ENCODE data around the gene NLRP9. TPM values are rescaled to one million over a fixed set of nuclear protein-coding genes. Genes with fewer than 3 reads are reported as not detected.

NLRP9 gene
- total RNA-seq, 1 experiment from 2014 or later, result not detected

GRCh38 chr19:55781112-55781511, 42.9 kb upstream of the NLRP9 start:
- BruUV-seq (replicated peaks), result no TSS peak
- Histone ChIP-seq H3K36me3 (ENCODE audit: control insufficient read depth in 1 of 2, insufficient read depth in 2 of 2, low read length in 2 of 2) (no peaks in the 10 kb centered on the region), H3K27ac (ENCODE audit: low read depth, low read length) (no peak overlapping the region), H2AFZ (ENCODE audit: low read depth, low read length, poor library complexity, severe bottlenecking) (no peak overlapping the region), H3K9me3 (ENCODE audit: control insufficient read depth in 1 of 2, insufficient read depth in 1 of 2, low read depth in 1 of 2, low read length in 2 of 2) (no peaks in the 10 kb centered on the region), H3K79me2 (ENCODE audit: insufficient read depth, low read length) (no peaks in the 10 kb centered on the region), H3K4me1 (ENCODE audit: control insufficient read depth in 1 of 2, insufficient read depth in 2 of 2, low read length in 2 of 2) (no peaks in the 10 kb centered on the region), H4K20me1 (ENCODE audit: insufficient read depth) (no peaks in the 10 kb centered on the region), H3K27me3 (ENCODE audit: insufficient read depth, low read length) (peaks cover 27% of the 10 kb centered on the region; the same call in 1 of the 2 replicates), H3K9me2 (ENCODE audit: insufficient read depth) (no peaks in the 10 kb centered on the region), H3K4me3 (replicated peaks in 1 of 2; ENCODE audit: low read depth in 1 of 2, low read length in 2 of 2) (no peak overlapping the region), H3K9ac (ENCODE audit: low read length) (no peak overlapping the region), H3K4me2 (ENCODE audit: low read length) (no peak overlapping the region)
- DNase-seq (ENCODE audit: low read depth, low spot score) (no peak), ATAC-seq (no peak)
- intact Hi-C loops (cut with micrococcal nuclease), result no loop called here
- TF ChIP-seq ELF1 (IDR thresholded peaks at IDR 0.05; ENCODE audit: borderline replicate concordance, low read depth) (no peak), ZNF274 (IDR thresholded peaks at IDR 0.05; ENCODE audit: low read depth, low read length) (no peak), ZBTB33 (IDR thresholded peaks at IDR 0.05; ENCODE audit: extremely low read depth, insufficient replicate concordance, low read length) (no peak), ZFX (IDR thresholded peaks at IDR 0.05) (no peak), TCF7L2 (IDR thresholded peaks at IDR 0.05; ENCODE audit: borderline replicate concordance, extremely low read depth, insufficient read depth, insufficient read length) (no peak), YY1 (IDR thresholded peaks at IDR 0.05; ENCODE audit: extremely low read depth, insufficient replicate concordance, low read depth, low read length) (no peak), REST (IDR thresholded peaks at IDR 0.05; ENCODE audit: low read depth) (no peak), CBX3 (IDR thresholded peaks at IDR 0.05; ENCODE audit: low read depth) (no peak), CEBPB (IDR thresholded peaks at IDR 0.05; ENCODE audit: low read depth) (no peak), POLR2AphosphoS5 (IDR thresholded peaks at IDR 0.05; ENCODE audit: low read depth, low read length) (no peak)
- TF ChIP-seq, protein P1, sequence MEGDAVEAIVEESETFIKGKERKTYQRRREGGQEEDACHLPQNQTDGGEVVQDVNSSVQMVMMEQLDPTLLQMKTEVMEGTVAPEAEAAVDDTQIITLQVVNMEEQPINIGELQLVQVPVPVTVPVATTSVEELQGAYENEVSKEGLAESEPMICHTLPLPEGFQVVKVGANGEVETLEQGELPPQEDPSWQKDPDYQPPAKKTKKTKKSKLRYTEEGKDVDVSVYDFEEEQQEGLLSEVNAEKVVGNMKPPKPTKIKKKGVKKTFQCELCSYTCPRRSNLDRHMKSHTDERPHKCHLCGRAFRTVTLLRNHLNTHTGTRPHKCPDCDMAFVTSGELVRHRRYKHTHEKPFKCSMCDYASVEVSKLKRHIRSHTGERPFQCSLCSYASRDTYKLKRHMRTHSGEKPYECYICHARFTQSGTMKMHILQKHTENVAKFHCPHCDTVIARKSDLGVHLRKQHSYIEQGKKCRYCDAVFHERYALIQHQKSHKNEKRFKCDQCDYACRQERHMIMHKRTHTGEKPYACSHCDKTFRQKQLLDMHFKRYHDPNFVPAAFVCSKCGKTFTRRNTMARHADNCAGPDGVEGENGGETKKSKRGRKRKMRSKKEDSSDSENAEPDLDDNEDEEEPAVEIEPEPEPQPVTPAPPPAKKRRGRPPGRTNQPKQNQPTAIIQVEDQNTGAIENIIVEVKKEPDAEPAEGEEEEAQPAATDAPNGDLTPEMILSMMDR (IDR thresholded peaks at IDR 0.05 in 2 of 3, conservative IDR thresholded peaks at IDR 0.05 in 1 of 3; ENCODE audit: borderline replicate concordance in 1 of 3, insufficient read depth in 1 of 3, low read depth in 2 of 3, low read length in 2 of 3), result no peak
- ChIA-PET CTCF (no interaction called here), RAD21 (ENCODE audit: low non-redundant PET in 1 of 2, low total read pairs in 2 of 2, uncharacterized antibody in 2 of 2, unreplicated experiment in 2 of 2) (no interaction called here), POLR2A (no interaction called here)
